ENCODE results near the gene IRF2. TPM values are rescaled to one million over a fixed set of nuclear protein-coding genes. Genes with fewer than 3 reads are reported as not detected.
"Not testable (repeated sequence)": the region's sequence is repeated elsewhere in the genome, so short reads cannot be mapped to it uniquely, and the experiment has no call there.

The IRF2 gene
- polyA plus RNA-seq, 6 donors from 2014 or later, result 119 to 174 (median 151) TPM

GRCh38 chr4:184343502-184344177, 130.7 kb downstream of the IRF2 start:
- peak overlapping the region; percentile 83 to 95 (median 92) for H3K4me3 Mint-ChIP-seq
- H3K27ac Mint-ChIP-seq, result peak overlapping the region; percentile 91 to 97 (median 94)
- ATAC-seq (ENCODE audit: low read depth in 2 of 2), result peak; percentile 46 to 53
- peak; percentile 46 for DNase-seq
- H3K36me3 Mint-ChIP-seq, result no peaks in the 10 kb centered on the region
- no peaks in the 10 kb centered on the region for H3K9me3 Mint-ChIP-seq
- peaks cover 66 to 84% (median 84%) of the 10 kb centered on the region in 3 donors for H3K4me1 Mint-ChIP-seq
- no peaks in the 10 kb centered on the region for H3K27me3 Mint-ChIP-seq

DNA sequence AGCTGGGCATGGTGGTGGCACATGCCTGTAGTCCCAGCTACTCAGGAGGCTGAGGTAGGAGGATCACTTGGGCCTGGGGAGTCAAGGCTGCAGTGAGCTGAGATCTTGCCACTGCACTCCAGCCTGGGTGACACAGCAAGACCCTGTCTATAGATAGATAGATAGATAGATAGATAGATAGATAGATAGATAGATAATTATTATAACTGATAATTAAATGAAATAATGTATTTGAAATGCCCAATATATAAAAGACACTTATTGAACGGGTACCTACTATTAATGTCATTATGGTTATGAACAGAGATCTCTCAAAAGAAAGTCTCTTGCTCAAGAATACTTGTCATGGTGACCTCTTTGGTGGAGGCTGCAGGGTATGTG, 131.5 kb downstream of the IRF2 start:
- not testable (repeated sequence) for DNase-seq; H3K9me3 Mint-ChIP-seq; H3K27me3 Mint-ChIP-seq; ATAC-seq (ENCODE audit: low read depth in 2 of 2); H3K36me3 Mint-ChIP-seq
- H3K4me3 Mint-ChIP-seq, result peak overlapping the region; percentile 74 to 95 (median 90)
- H3K27ac Mint-ChIP-seq, result peak overlapping the region in 5 of 6 donors; percentile 85 to 97 (median 91)
- H3K4me1 Mint-ChIP-seq, result peaks cover 58 to 79% (median 77%) of the 10 kb centered on the region in 3 donors

DNA sequence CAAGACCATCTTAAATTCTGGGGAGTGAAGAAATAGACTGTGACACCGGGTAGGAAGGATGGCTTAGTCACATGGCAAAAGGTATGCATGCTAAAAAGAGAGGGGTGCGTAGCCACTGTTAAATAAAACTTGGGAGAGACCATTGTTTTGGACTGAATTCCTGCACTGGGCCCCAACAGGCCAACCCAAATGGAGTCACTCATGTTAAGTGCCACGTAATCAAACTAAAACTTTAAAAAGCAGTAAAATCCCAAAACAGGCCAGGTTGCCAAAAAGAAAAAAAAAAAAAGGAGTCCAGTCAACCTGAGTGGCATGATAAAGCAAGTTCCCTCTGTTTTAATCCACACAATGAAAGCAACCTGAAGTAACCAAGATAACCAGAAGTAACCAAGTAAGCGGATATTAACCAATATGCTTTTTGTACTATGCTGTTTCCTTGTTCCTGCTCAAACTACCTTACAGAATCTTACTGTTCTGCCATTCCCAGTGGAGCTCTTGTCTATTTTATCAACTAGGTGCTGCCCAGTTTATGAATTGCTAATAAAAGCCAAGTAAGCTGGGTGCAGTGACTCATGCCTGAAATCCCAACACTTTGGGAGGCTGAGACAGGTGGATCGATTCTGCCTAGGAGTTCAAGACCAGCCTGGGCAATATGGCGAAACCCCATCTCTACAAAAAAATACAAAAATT, 132.0 kb downstream of the IRF2 start:
- no peaks in the 10 kb centered on the region for H3K36me3 Mint-ChIP-seq
- ATAC-seq (ENCODE audit: low read depth in 2 of 2) (no peak), DNase-seq (no peak)
- H3K9me3 Mint-ChIP-seq, result peaks cover 0 to 5% (median 0%) of the 10 kb centered on the region in 7 donors
- no peaks in the 10 kb centered on the region for H3K27me3 Mint-ChIP-seq
- peak overlapping the region in 5 of 6 donors; percentile 43 to 91 (median 68) for H3K27ac Mint-ChIP-seq
- H3K4me1 Mint-ChIP-seq, result peaks cover 54 to 74% (median 72%) of the 10 kb centered on the region in 3 donors
- H3K4me3 Mint-ChIP-seq, result peak overlapping the region in 5 of 8 donors; percentile 53 to 94 (median 85)

DNA sequence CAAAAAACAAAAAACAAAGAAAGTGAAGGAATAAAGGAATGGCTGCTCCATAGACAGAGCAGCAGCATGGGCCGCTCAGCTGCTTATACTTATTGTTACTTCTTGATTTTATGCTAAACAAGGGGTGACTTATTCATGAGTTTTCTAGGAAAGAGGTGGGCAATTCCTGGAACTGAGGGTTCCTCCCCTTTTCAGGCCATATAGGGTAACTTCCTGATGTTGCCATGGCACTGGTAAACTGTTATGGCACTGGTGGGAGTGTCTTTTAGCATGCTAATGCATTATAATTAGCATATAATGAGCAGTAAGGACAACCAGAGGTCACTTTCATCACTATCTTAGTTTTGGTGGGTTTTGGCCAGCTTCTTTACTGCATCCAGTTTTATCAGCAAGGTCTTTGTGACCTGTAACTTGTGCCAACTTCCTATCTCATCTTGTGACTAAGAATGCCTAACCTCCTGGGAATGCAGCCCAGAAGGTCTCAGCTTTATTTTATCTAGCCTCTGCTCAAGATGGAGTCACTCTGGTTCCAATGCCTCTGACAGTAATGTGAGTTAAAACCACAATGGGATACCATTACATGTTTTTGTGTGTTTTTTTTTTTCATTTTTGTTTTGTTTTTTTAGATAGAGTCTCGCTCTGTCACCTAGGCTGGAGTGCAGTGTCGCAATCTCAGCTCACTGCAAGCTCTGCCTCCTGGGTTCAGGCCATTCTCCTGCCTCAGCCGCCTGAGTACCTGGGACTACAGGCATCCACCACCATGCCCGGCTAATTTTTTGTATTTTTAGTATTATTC, 134.8 kb downstream of the IRF2 start:
- H3K36me3 Mint-ChIP-seq; ATAC-seq (ENCODE audit: low read depth in 2 of 2); H3K27me3 Mint-ChIP-seq; H3K4me3 Mint-ChIP-seq; DNase-seq: not testable (repeated sequence)
- Mint-ChIP-seq H3K9me3 (peaks cover 0 to 11% (median 3%) of the 10 kb centered on the region in 7 donors), H3K27ac (peak overlapping the region in 1 of 6 donors; percentile 10), H3K4me1 (peaks cover 42 to 62% (median 61%) of the 10 kb centered on the region in 3 donors)

DNA sequence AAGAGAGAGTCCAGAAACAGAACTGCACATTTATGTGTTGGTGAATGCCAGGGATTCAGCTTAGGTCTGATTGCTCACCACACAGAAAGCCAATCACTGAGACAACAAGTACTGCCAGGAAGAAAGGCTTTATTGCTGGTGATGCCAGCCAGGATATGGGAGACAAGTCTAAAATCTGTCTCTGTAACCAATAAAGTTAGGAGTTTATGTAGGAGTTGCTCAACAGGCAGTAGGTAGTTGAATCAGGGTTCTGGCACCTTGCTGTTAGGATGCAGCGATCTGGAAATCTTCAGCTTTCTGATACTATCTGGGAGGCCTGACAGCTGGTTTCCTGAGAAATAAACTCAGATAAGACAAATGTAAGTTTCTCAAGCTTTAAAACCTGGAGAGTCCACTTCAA, 136.4 kb downstream of the IRF2 start:
- Mint-ChIP-seq H3K36me3 (no peaks in the 10 kb centered on the region), H3K27ac (no peak overlapping the region), H3K4me1 (peaks cover 28 to 60% (median 55%) of the 10 kb centered on the region in 3 donors), H3K9me3 (peaks cover 0 to 11% (median 3%) of the 10 kb centered on the region in 7 donors), H3K4me3 (no peak overlapping the region), H3K27me3 (no peaks in the 10 kb centered on the region)
- ATAC-seq (ENCODE audit: low read depth in 2 of 2) (no peak), DNase-seq (no peak)

Other genes with a start within 250 kb of the IRF2 start
- gene CASP3, start 174.9 kb upstream of the IRF2 start, polyA plus RNA-seq (ENCODE audit: low read depth in 6 of 6), result 1 to 10 TPM; 3.4 to 5.9 (median 4.3) TPM
- gene PRIMPOL, start 175.2 kb upstream of the IRF2 start, polyA plus RNA-seq (ENCODE audit: low read depth in 6 of 6), result 10 to 100 TPM; 12.4 to 23.9 (median 17.6) TPM

All from naive B cell (primary cell).